HG03280 (cell line): ENCODE results near the gene MMP25.
"Not testable (repeated sequence)": the region's sequence is repeated elsewhere in the genome, so short reads cannot be mapped to it uniquely, and the experiment has no call there.

ENCODE experiments used
- ATAC-seq: cut with Tn5 transposase; IDR thresholded peaks from one replicate; pipeline ENCODE4 v1.9.1; 2021; ENCODE audit warnings: mild to moderate bottlenecking, moderate library complexity; ENCODE audit not compliant: unreplicated experiment

The MMP25 gene

GRCh38 chr16:3054965-3055733, 8.8 kb downstream of the MMP25 start:
- ATAC-seq = no peak

GRCh38 chr16:3055734-3056115, 9.4 kb downstream of the MMP25 start:
- not testable (repeated sequence) for ATAC-seq

- no peak for ATAC-seq
Measured at GRCh38 chr16:3056336-3057180, 10.2 kb downstream of the MMP25 start.

GRCh38 chr16:3057181-3058138, 11.1 kb downstream of the MMP25 start:
- ATAC-seq = no peak

DNA sequence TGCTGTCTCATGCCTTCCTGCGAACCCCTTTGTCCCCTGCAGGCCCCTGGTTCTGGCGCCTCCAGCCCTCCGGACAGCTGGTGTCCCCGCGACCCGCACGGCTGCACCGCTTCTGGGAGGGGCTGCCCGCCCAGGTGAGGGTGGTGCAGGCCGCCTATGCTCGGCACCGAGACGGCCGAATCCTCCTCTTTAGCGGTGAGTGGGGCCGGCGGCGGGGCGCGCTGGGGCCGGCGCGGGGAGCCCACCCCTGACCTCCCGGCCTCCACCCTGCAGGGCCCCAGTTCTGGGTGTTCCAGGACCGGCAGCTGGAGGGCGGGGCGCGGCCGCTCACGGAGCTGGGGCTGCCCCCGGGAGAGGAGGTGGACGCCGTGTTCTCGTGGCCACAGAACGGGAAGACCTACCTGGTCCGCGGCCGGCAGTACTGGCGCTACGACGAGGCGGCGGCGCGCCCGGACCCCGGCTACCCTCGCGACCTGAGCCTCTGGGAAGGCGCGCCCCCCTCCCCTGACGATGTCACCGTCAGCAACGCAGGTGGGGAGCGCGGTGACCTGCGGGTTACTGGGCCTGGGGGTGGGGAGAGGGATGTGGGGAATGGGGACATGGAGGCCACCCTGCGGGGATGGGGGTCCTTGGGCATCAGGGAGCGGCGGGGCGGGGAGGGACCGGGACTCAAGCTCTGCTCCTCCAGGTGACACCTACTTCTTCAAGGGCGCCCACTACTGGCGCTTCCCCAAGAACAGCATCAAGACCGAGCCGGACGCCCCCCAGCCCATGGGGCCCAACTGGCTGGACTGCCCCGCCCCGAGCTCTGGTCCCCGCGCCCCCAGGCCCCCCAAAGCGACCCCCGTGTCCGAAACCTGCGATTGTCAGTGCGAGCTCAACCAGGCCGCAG, 12.0 kb downstream of the MMP25 start:
- peak; percentile 20 for ATAC-seq

- peak; percentile 84 for ATAC-seq
Measured at GRCh38 chr16:3059041-3059722, 12.8 kb downstream of the MMP25 start.

DNA sequence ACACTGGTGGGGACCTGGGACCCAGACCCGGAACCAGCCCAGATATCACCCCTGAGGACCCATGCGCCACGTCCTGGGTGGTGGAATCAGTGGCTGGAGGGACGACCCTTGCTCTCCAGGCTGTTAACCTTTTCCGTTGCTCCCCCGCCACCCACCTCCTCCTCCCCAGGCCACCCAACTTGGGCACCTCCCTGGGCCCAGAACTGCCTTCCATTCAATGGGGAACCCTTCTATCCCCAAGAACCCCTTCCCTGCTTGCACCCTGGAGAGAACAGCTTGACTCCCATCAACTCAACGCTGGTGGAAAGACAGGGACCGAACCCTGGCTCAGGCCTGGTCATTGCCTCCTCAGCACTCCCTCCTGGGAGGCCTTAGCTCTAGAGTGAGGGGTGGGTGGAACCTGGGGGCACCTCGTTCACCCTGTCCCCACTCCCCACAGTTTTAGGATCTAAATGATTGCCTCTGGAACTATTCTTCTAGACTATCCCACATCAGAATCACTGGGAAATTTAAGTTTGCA, 13.4 kb downstream of the MMP25 start:
- no peak for ATAC-seq

GRCh38 chr16:3060339-3061127, 14.2 kb downstream of the MMP25 start:
- no peak for ATAC-seq

DNA sequence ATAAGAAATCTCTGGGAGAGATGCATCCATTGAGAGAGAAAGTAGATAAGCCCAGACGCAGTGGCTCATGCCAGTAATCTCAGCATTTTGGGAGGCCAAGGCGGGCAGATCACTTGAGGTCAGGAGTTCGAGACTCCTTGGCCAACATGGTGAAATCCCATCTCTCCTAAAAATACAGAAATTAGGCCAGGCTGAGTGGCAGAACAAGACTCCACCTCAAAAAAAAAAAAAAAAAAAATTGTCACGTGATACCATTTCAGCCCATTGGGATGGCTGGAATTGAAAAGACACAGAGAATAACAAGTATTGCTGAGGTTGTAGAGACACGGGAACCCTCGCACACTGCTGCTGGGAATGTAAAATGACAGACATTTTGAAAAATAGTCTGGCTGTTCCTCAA, 16.2 kb downstream of the MMP25 start:
- no peak for ATAC-seq

- ATAC-seq = no peak
Measured at GRCh38 chr16:3063625-3064386, 17.4 kb downstream of the MMP25 start.

DNA sequence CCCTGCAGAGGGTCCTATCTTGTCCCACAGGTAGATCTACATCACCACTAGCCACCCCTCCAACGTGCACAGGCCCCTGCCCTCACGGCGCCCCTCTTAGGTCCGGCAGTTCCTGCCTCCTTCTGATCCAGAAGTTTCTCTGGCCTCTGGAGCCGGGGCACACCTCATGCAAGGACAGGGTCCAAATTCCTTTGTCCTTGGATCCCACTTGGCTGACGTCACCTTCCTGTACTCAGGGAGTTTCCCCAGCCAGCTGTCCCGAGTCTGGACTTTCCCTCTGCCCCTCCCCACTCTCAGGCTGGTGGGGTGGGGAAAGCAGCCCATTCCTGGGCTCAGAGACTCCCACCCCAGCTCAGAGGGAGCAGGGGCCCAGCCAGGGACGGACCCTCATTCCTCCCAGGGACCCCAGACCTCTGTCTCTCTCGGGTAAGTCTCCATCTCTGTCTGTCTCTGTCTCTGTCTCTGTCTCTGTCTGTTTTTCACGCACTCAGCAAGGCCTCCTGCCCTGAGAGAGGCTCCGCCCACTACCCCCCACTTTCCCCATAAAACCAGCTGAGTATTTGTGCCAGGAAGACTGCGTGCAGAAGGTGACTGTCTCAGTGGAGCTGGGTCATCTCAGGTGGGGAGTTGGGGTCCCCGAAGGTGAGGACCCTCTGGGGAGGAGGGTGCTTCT, 18.8 kb downstream of the MMP25 start, which contains the start of gene IL32:
TSS of gene IL32 (plus strand) at position 572 of the 673 bp plus-strand sequence. CDS start 172 bp downstream, outside the sequence.
- no peak for ATAC-seq

DNA sequence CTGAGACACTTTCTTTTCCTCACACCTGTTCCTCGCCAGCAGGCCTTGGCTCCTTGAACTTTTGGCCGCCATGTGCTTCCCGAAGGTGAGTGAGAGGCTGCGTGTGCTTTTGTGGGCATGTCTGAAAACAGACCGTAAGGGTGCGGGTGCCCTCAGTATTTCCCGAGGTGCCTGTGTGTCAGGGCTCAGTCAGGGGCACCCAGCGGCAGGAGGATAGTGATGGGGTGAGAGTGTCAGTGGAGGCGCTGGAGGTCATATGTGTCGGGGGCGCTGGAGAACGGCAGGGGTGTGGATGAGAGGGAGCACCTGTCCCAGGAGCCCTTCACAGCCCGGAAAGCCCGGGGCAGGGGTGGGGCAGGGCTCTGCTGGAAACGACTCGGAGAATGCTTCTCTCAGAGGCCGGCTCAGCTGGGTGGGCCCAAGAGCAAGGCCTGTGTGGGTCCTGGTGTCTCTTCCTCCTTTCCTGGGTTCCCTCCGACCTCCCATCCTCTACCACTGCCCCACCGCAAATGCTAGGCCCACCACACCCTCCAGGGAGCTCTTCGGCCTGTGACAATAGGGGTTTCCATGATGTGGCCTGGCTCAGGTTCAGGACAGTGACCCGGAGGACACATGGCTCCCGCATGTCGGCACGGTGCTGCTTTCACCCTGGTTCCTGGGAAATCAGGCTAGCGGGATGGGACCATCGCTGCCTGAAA, 19.5 kb downstream of the MMP25 start:
- ATAC-seq = no peak

GRCh38 chr16:3066440-3066748, 20.0 kb downstream of the MMP25 start:
- no peak for ATAC-seq

DNA sequence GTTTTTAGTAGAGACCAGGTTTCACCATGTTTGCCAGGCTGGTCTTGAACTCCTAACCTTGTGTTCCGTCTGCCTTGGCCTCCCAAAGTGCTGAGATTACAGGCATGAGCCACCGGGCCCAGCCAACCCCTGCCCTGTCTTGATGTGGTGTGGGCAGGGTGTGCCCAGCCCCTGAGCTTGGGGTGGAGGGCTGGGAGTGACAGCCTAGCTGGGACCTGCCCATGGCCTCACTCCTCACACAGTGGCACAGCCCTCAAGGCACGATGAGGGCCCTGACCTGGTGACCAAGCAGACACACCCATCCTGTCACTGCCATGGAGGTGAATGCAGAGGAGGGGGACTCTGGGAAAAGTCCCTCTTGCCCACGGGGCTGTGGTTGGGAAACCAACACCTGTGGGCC, 22.1 kb downstream of the MMP25 start:
- no peak for ATAC-seq

GRCh38 chr16:3069146-3069545, 22.8 kb downstream of the MMP25 start:
- not testable (repeated sequence) for ATAC-seq

- ATAC-seq = no peak
Measured at GRCh38 chr16:3070608-3071111, 24.3 kb downstream of the MMP25 start.
